ENCODE results near the gene NT5DC3.
A peak's percentile ranks its signal among the peaks of the same experiment; 100 is the strongest.

The NT5DC3 gene

DNA sequence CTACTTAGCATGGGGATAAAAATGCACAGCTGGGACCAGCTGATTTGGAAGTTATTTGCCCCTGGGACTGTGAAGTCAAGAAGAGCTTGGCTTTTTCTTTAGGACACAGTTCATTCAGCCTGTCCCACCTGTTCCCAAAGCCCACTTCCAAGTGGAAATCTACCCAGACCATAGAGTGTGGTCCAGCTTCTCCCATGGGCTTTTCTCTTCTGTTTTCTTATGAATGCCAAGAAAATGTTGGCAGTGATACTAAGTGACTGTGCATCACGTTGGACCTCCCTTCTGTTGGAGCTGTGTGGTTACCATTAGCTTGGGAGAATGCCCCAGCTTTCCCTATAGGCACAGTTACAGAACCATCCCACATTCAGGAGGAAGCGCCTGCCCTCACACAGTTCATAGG is 89.4 kb downstream of the NT5DC3 start:
- H3K27me3 ChIP-seq (ENCODE audit: control insufficient read depth, insufficient read depth, low read length) = no peaks in the 10 kb centered on the region
- DNase-seq (ENCODE audit: low read depth, low spot score) = no peak
- H3K4me1 ChIP-seq (ENCODE audit: control insufficient read depth, insufficient read depth, low read length) = no peaks in the 10 kb centered on the region
- H3K36me3 ChIP-seq (ENCODE audit: control insufficient read depth, insufficient read depth, low read length) = no peaks in the 10 kb centered on the region
- no CpG with 5 or more reads among the region's 2 CpGs for WGBS (ENCODE audit: insufficient coverage, insufficient read length)
- no peaks in the 10 kb centered on the region for H3K9me3 ChIP-seq (ENCODE audit: control insufficient read depth, insufficient read depth, low read length)
- H3K4me3 ChIP-seq (ENCODE audit: low read length) = no peak overlapping the region
- no peak overlapping the region for H3K27ac ChIP-seq (ENCODE audit: low read length)

DNA sequence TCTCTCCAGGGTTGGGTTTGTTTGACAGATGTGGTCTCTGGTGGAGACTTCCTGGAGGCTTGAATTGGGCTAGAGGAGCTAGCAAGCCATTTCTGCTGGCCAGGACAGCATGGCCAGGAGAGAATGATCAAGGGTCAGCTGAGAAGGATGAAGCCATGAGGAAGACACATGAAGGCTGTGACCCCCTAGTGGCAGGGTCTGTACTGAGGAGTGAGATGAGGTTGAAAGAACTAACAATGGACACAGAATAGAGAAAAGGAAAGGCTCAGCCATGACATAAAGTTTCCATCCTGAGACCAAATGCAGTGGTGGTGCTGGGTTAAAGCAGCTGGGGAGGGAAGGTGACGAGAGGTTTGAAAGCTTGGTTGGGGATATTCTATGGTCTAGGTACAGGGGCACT is 89.9 kb downstream of the NT5DC3 start:
- WGBS (ENCODE audit: insufficient coverage, insufficient read length) = no CpG with 5 or more reads among the region's 1 CpG
- no peaks in the 10 kb centered on the region for H3K27me3 ChIP-seq (ENCODE audit: control insufficient read depth, insufficient read depth, low read length)
- H3K36me3 ChIP-seq (ENCODE audit: control insufficient read depth, insufficient read depth, low read length) = no peaks in the 10 kb centered on the region
- H3K4me3 ChIP-seq (ENCODE audit: low read length) = no peak overlapping the region
- no peaks in the 10 kb centered on the region for H3K9me3 ChIP-seq (ENCODE audit: control insufficient read depth, insufficient read depth, low read length)
- no peak for DNase-seq (ENCODE audit: low read depth, low spot score)
- no peaks in the 10 kb centered on the region for H3K4me1 ChIP-seq (ENCODE audit: control insufficient read depth, insufficient read depth, low read length)
- H3K27ac ChIP-seq (ENCODE audit: low read length) = no peak overlapping the region

DNA sequence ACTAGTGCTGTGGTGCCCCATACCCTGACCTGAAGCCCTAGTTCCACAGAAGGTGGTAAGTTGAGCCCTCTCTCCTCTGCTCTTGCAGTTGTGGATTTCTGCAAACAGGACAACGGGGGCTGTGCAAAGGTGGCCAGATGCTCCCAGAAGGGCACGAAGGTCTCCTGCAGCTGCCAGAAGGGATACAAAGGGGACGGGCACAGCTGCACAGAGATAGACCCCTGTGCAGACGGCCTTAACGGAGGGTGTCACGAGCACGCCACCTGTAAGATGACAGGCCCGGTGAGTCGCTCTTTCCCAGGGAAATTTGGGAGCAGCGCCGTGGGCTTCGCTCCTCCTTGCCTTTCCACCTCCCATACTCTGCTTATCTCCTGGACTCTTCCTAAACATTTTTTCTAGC is 92.2 kb downstream of the NT5DC3 start:
- no CpG with 5 or more reads among the region's 12 CpGs for WGBS (ENCODE audit: insufficient coverage, insufficient read length)
- no peaks in the 10 kb centered on the region for H3K9me3 ChIP-seq (ENCODE audit: control insufficient read depth, insufficient read depth, low read length)
- no peaks in the 10 kb centered on the region for H3K4me1 ChIP-seq (ENCODE audit: control insufficient read depth, insufficient read depth, low read length)
- H3K4me3 ChIP-seq (ENCODE audit: low read length) = no peak overlapping the region
- no peaks in the 10 kb centered on the region for H3K36me3 ChIP-seq (ENCODE audit: control insufficient read depth, insufficient read depth, low read length)
- no peaks in the 10 kb centered on the region for H3K27me3 ChIP-seq (ENCODE audit: control insufficient read depth, insufficient read depth, low read length)
- H3K27ac ChIP-seq (ENCODE audit: low read length) = no peak overlapping the region
- DNase-seq (ENCODE audit: low read depth, low spot score) = no peak

DNA sequence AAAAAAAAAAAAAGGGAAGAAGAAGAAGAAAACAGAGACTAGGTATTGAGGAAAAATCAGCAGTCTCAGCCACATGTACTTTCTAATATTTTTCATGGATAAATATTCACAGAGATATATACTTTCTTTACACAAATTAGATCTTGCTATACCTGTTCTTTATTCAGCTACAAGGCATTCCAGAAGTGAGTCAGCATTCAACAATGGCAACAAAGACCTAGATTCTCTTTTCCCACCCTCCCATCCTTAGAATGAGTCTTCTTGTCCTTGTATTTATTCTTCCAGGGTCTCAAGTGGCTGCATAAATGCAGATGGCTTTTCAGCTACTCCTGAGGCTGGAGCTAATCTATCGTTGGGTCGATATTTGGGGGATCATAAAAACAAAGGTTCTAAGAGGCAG is 93.0 kb downstream of the NT5DC3 start:
- no peaks in the 10 kb centered on the region for H3K4me1 ChIP-seq (ENCODE audit: control insufficient read depth, insufficient read depth, low read length)
- no peak overlapping the region for H3K4me3 ChIP-seq (ENCODE audit: low read length)
- no peaks in the 10 kb centered on the region for H3K9me3 ChIP-seq (ENCODE audit: control insufficient read depth, insufficient read depth, low read length)
- no peaks in the 10 kb centered on the region for H3K36me3 ChIP-seq (ENCODE audit: control insufficient read depth, insufficient read depth, low read length)
- DNase-seq (ENCODE audit: low read depth, low spot score) = no peak
- no peaks in the 10 kb centered on the region for H3K27me3 ChIP-seq (ENCODE audit: control insufficient read depth, insufficient read depth, low read length)
- no CpG with 5 or more reads among the region's 2 CpGs for WGBS (ENCODE audit: insufficient coverage, insufficient read length)
- H3K27ac ChIP-seq (ENCODE audit: low read length) = no peak overlapping the region

DNA sequence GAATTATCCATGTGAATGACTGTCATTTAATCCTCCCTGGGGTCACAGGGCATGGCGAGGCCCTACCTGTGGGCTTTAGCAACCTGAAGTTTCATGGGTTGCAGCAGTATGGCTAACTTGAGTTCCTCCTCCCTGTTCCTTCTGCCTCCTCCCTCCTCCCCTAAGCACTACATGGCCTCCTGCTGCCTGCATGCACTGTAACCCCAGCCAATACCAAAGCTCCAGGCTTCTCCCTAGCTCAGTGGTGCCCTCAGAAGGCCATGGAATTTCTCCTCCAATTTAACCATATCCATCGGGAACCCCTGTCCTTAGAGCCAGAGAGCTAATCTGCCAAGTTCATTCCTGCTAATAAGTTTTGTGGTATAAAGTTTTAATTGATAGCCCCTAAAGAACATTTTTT is 95.1 kb downstream of the NT5DC3 start:
- Histone ChIP-seq H3K27me3 (ENCODE audit: control insufficient read depth, insufficient read depth, low read length) (no peaks in the 10 kb centered on the region), H3K27ac (ENCODE audit: low read length) (no peak overlapping the region), H3K4me1 (ENCODE audit: control insufficient read depth, insufficient read depth, low read length) (no peaks in the 10 kb centered on the region), H3K36me3 (ENCODE audit: control insufficient read depth, insufficient read depth, low read length) (no peaks in the 10 kb centered on the region), H3K4me3 (ENCODE audit: low read length) (no peak overlapping the region), H3K9me3 (ENCODE audit: control insufficient read depth, insufficient read depth, low read length) (no peaks in the 10 kb centered on the region)
- DNase-seq (ENCODE audit: low read depth, low spot score) = peak; percentile 33
- no CpG with 5 or more reads among the region's 2 CpGs for WGBS (ENCODE audit: insufficient coverage, insufficient read length)

DNA sequence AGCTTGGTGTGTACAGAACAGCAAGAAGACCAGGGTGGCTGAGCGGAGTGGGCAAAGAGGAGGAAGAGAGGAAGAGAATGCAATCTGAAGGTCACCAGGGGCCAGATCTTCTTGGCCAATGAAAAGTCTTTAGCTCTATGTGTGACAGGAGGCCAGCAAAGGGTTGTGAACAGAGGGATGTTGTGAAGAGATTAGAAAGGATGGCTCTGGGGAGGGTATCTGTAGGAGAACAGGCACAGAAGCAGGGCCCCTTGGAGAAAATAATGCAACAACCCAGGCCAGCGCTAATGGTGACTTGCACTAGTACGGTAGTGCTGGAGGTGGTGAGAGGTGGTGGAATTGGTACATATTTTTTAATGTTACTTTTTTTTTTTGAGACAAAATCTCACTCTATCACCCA is 97.2 kb downstream of the NT5DC3 start:
- Histone ChIP-seq H3K4me3 (ENCODE audit: low read length) (no peak overlapping the region), H3K4me1 (ENCODE audit: control insufficient read depth, insufficient read depth, low read length) (no peaks in the 10 kb centered on the region), H3K27ac (ENCODE audit: low read length) (no peak overlapping the region), H3K9me3 (ENCODE audit: control insufficient read depth, insufficient read depth, low read length) (no peaks in the 10 kb centered on the region), H3K36me3 (ENCODE audit: control insufficient read depth, insufficient read depth, low read length) (no peaks in the 10 kb centered on the region), H3K27me3 (ENCODE audit: control insufficient read depth, insufficient read depth, low read length) (no peaks in the 10 kb centered on the region)
- no peak for DNase-seq (ENCODE audit: low read depth, low spot score)
- no CpG with 5 or more reads among the region's 3 CpGs for WGBS (ENCODE audit: insufficient coverage, insufficient read length)

DNA sequence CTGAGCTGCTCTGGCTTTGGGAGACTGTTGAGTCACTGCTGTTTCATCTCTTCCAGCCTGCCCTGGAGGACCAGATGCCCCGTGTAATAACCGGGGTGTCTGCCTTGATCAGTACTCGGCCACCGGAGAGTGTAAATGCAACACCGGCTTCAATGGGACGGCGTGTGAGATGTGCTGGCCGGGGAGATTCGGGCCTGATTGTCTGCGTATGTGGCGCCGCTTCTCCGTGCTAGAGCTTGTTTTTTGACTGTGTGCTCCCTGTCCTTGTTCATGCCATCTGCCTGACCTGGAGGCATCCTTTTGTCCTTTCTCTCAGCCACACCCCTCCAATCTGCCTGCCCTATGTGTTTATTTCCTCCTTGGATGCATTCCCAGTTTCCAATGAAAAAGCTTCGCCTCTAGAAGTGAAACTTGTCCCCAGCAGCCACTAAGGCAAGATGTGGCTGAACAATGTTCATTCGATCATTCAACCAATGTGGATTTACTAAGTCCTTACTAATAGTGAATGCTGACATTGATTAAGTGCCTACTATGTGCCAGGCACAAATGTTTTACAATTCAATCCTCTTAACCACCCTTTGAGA is 98.6 kb downstream of the NT5DC3 start:
- no peak overlapping the region for H3K4me3 ChIP-seq (ENCODE audit: low read length)
- no CpG with 5 or more reads among the region's 15 CpGs for WGBS (ENCODE audit: insufficient coverage, insufficient read length)
- no peak overlapping the region for H3K27ac ChIP-seq (ENCODE audit: low read length)
- no peaks in the 10 kb centered on the region for H3K4me1 ChIP-seq (ENCODE audit: control insufficient read depth, insufficient read depth, low read length)
- H3K27me3 ChIP-seq (ENCODE audit: control insufficient read depth, insufficient read depth, low read length) = no peaks in the 10 kb centered on the region
- no peak for DNase-seq (ENCODE audit: low read depth, low spot score)
- no peaks in the 10 kb centered on the region for H3K9me3 ChIP-seq (ENCODE audit: control insufficient read depth, insufficient read depth, low read length)
- H3K36me3 ChIP-seq (ENCODE audit: control insufficient read depth, insufficient read depth, low read length) = no peaks in the 10 kb centered on the region

DNA sequence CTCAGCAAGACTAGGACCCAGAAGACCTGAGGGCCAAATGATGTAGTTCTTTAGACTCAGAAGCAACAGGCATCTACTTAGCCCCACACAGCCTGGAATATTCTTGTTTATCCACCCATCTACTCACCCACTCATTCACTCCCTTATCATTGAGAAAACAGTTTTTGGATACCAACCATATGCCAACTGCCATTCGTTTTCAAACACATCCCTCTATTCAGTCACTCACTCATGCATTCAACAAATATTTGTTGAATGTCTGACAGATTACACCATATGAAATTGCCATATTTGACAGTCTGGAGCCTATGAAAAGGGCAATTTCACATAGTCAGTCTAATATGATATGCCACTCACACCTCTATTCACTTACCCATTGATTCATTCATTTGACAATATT is 103.2 kb downstream of the NT5DC3 start:
- Histone ChIP-seq H3K36me3 (ENCODE audit: control insufficient read depth, insufficient read depth, low read length) (no peaks in the 10 kb centered on the region), H3K9me3 (ENCODE audit: control insufficient read depth, insufficient read depth, low read length) (no peaks in the 10 kb centered on the region), H3K4me3 (ENCODE audit: low read length) (no peak overlapping the region), H3K27ac (ENCODE audit: low read length) (no peak overlapping the region), H3K4me1 (ENCODE audit: control insufficient read depth, insufficient read depth, low read length) (no peaks in the 10 kb centered on the region), H3K27me3 (ENCODE audit: control insufficient read depth, insufficient read depth, low read length) (no peaks in the 10 kb centered on the region)
- DNase-seq (ENCODE audit: low read depth, low spot score) = no peak
- no CpG with 5 or more reads among the region's 1 CpG for WGBS (ENCODE audit: insufficient coverage, insufficient read length)

DNA sequence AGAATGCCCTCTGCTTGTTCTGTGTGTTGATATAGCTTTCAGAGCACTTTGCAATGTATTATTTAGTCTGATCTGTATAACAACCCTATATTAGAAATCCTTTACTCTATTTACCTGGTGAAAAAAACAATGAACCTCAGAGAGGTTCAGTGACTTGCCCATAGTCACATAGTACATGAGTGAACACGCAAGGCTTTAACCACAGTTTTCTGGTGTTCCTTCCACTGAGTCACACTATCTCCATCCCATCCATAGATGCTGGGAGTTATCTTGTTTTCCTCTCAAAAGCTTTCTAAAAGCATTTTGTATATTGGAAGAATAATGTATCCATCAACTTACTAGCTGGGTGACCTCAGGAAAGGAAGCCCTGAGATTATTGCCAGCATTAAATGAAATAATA is 104.5 kb downstream of the NT5DC3 start:
- H3K9me3 ChIP-seq (ENCODE audit: control insufficient read depth, insufficient read depth, low read length) = no peaks in the 10 kb centered on the region
- WGBS (ENCODE audit: insufficient coverage, insufficient read length) = no CpG with 5 or more reads among the region's 1 CpG

DNA sequence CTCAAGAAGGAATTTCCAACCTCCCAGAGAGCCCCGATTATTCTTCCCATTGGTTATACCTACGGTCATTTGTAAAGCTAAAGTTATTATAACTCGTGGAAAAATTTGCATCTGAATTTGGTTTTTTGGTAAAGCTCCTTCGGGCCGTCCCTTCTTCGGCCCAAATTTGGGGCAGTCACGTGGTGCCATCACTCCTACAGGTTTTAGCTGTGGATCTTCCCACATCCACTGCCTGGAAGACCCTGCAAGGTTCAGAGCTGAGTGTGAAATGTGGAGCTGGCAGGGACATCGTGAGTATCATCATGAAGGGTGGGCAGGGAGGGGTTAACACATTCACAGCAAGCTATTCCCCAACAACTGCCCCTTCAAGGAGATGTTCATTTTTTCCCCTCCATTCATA is 105.7 kb downstream of the NT5DC3 start:
- Histone ChIP-seq H3K9me3 (ENCODE audit: control insufficient read depth, insufficient read depth, low read length) (no peaks in the 10 kb centered on the region), H3K27me3 (ENCODE audit: control insufficient read depth, insufficient read depth, low read length) (no peaks in the 10 kb centered on the region), H3K4me3 (ENCODE audit: low read length) (no peak overlapping the region), H3K36me3 (ENCODE audit: control insufficient read depth, insufficient read depth, low read length) (no peaks in the 10 kb centered on the region), H3K27ac (ENCODE audit: low read length) (no peak overlapping the region), H3K4me1 (ENCODE audit: control insufficient read depth, insufficient read depth, low read length) (no peaks in the 10 kb centered on the region)
- WGBS (ENCODE audit: insufficient coverage, insufficient read length) = no CpG with 5 or more reads among the region's 8 CpGs
- no peak for DNase-seq (ENCODE audit: low read depth, low spot score)

More for the DNA sequence above, 104.5 kb downstream of the NT5DC3 start:
- Histone ChIP-seq H3K27ac (ENCODE audit: low read length) (no peak overlapping the region), H3K4me3 (ENCODE audit: low read length) (no peak overlapping the region), H3K4me1 (ENCODE audit: control insufficient read depth, insufficient read depth, low read length) (no peaks in the 10 kb centered on the region), H3K36me3 (ENCODE audit: control insufficient read depth, insufficient read depth, low read length) (no peaks in the 10 kb centered on the region), H3K27me3 (ENCODE audit: control insufficient read depth, insufficient read depth, low read length) (no peaks in the 10 kb centered on the region)
- DNase-seq (ENCODE audit: low read depth, low spot score) = no peak

DNA sequence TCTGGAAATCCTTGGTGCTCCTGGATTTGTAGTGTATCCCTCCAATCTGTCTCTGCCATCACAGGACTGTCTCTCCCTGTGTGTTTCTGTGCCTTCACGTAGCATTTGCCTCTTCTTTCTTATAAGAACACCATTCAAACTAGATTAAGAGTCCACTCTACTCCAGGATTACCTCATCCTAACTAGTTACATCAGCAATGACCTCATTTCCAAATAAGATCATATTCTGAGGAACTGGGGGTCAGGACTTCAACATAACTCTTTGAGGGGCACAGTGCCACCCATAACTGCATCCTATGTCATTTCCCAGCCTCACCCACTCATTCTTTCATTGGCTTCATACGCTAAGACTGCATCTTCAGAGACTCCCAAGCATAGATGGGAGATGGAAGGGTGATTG is 106.2 kb downstream of the NT5DC3 start:
- no peak for DNase-seq (ENCODE audit: low read depth, low spot score)
- H3K27ac ChIP-seq (ENCODE audit: low read length) = no peak overlapping the region
- no peaks in the 10 kb centered on the region for H3K27me3 ChIP-seq (ENCODE audit: control insufficient read depth, insufficient read depth, low read length)
- no peaks in the 10 kb centered on the region for H3K4me1 ChIP-seq (ENCODE audit: control insufficient read depth, insufficient read depth, low read length)
- no CpG with 5 or more reads among the region's 2 CpGs for WGBS (ENCODE audit: insufficient coverage, insufficient read length)
- H3K9me3 ChIP-seq (ENCODE audit: control insufficient read depth, insufficient read depth, low read length) = no peaks in the 10 kb centered on the region
- H3K4me3 ChIP-seq (ENCODE audit: low read length) = no peak overlapping the region
- no peaks in the 10 kb centered on the region for H3K36me3 ChIP-seq (ENCODE audit: control insufficient read depth, insufficient read depth, low read length)

Measured in iPS DF 6.9 (cell line).